ENCODE data around the gene PRR18.

GRCh38 chr6:166354143-166354542 lies 46.0 kb upstream of the PRR18 start:
- TF ChIP-seq CTCF (conservative IDR thresholded peaks at IDR 0.05 in 1 of 2, IDR thresholded peaks at IDR 0.05 in 1 of 2; ENCODE audit: low read depth in 1 of 2, low read length in 2 of 2) (no peak), EZH2 (IDR thresholded peaks at IDR 0.05; ENCODE audit: low read length, missing control alignments) (no peak)

Data from fibroblast of lung (primary cell).